Type B pancreatic cell (in vitro differentiated cells): Measurements from ENCODE around the gene DDX3X. TPM values are rescaled to one million over a fixed set of nuclear protein-coding genes. Genes with fewer than 3 reads are reported as not detected.
A peak's percentile ranks its signal among the peaks of the same experiment; 100 is the strongest.

Experiments
- DNase-seq: peaks from one replicate; pipeline ENCODE4 v3.0.0; 2021; ENCODE audit warnings: mixed read lengths; ENCODE audit not compliant: unreplicated experiment; ENCODE audit errors: extremely low spot score
- H3K27ac Mint-ChIP-seq: 2 replicates; pipeline ENCODE4 v1.8.0; 2021; ENCODE audit warnings: mild to moderate bottlenecking, mixed read lengths
- H3K27me3 Mint-ChIP-seq: 2 replicates; pipeline ENCODE4 v1.8.0; 2021; ENCODE audit warnings: mixed read lengths
- H3K36me3 Mint-ChIP-seq: 2 replicates; pipeline ENCODE4 v1.8.0; 2021; ENCODE audit warnings: mixed read lengths
- H3K4me1 Mint-ChIP-seq: one replicate; pipeline ENCODE4 v1.8.0; 2021; ENCODE audit warnings: mixed read lengths; ENCODE audit not compliant: unreplicated experiment
- H3K4me3 Mint-ChIP-seq: 2 replicates; pipeline ENCODE4 v1.8.0; 2021; ENCODE audit warnings: mild to moderate bottlenecking, mixed read lengths
- H3K9me3 Mint-ChIP-seq: 2 replicates; pipeline ENCODE4 v1.8.0; 2021; ENCODE audit warnings: mixed read lengths
- total RNA-seq: library from RNA; stranded (reverse); gene quantifications from 2 replicates; pipeline ENCODE4 v1.2.1, GENCODE V29; 2021; ENCODE audit warnings: low replicate concordance
- TF ChIP-seq, protein P1 (sequence below): fragments of 200-600 bp; sonication (generic); conservative IDR thresholded peaks from 2 replicates; pipeline ENCODE4 v1.5.0; 2021; ENCODE audit warnings: antibody characterized with exemption, mild to moderate bottlenecking

The DDX3X gene
- total RNA-seq, 1 donor from 2014 or later: 255 TPM

DNA sequence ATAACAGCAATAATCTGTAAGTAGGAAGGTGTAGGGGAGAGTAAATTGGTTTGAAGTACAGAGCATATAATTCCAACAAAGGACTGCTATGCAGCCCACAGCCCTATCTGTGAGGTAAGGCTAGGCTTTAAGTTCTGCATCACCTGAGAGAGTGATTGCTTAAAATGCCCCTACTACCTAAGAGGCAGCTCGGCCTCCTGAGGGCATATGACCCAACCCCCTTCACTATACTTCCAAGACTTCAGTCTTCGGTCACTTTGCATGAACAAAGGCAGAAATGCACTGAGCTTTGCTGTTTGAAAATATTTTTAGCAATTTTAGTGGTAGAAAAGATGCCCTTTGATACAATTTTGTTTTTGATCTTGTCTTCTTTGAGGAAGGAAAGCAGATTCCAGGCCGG lies 4.9 kb upstream of the DDX3X start:
- no peaks in the 10 kb centered on the region for H3K9me3 Mint-ChIP-seq
- no peak overlapping the region for H3K4me3 Mint-ChIP-seq
- H3K27me3 Mint-ChIP-seq: no peaks in the 10 kb centered on the region
- H3K4me1 Mint-ChIP-seq: no peaks in the 10 kb centered on the region
- TF ChIP-seq, protein P1, sequence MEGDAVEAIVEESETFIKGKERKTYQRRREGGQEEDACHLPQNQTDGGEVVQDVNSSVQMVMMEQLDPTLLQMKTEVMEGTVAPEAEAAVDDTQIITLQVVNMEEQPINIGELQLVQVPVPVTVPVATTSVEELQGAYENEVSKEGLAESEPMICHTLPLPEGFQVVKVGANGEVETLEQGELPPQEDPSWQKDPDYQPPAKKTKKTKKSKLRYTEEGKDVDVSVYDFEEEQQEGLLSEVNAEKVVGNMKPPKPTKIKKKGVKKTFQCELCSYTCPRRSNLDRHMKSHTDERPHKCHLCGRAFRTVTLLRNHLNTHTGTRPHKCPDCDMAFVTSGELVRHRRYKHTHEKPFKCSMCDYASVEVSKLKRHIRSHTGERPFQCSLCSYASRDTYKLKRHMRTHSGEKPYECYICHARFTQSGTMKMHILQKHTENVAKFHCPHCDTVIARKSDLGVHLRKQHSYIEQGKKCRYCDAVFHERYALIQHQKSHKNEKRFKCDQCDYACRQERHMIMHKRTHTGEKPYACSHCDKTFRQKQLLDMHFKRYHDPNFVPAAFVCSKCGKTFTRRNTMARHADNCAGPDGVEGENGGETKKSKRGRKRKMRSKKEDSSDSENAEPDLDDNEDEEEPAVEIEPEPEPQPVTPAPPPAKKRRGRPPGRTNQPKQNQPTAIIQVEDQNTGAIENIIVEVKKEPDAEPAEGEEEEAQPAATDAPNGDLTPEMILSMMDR: no peak
- H3K27ac Mint-ChIP-seq: no peak overlapping the region
- DNase-seq: no peak
- no peaks in the 10 kb centered on the region for H3K36me3 Mint-ChIP-seq

DNA sequence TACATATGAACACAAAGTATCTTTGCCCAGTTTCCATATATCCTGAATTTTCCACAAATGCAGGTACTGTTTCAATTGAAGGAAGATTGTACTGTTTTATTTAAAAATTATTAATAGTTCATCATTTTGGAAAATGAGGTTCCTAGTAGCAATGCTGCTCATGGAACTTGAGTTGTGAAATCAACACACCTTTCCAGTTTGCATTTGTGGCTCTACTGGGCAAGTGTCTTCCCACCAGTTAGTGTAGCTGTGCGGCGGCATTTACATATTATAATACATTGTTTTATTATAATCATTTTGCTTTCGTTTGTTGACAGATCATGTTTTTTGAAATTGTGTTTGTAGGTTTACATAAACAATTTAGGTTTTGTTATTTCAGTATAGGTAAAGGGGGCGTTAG lies 2.0 kb upstream of the DDX3X start:
- no peak for DNase-seq
- Mint-ChIP-seq H3K4me3 (peak overlapping the region; percentile 93), H3K27me3 (no peaks in the 10 kb centered on the region), H3K4me1 (no peaks in the 10 kb centered on the region), H3K27ac (peak overlapping the region; percentile 100), H3K36me3 (peaks cover under 1% of the 10 kb centered on the region), H3K9me3 (no peaks in the 10 kb centered on the region)
- TF ChIP-seq, protein P1: no peak

DNA sequence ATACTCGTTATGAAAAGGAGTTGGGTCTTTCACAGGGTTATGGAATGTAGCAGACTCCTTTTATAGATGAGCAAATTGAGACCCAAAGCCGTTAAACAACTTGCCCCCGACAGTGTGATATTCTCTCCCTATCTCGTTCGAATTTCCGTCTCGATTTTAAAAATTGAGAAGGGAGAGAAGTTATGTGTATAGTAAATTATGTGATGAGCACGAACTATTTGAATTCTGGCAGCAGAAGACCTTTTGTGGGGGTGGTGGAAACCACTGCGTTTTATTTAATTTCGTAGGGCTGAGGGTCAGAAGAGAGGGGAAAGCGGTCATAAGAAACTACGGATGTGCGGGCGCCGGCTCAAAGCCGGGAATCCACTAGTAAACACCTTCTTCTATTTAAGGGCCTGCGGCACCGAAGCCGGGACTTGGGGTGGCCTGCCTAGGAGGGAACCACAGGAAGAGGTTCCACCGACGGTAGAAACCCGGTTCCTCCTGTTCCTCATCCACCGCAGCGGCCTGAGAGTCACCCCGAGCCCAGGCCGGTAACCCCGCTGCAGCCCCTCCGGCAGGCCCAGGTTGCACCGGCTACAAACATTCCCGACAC lies 1.5 kb upstream of the DDX3X start:
- no peaks in the 10 kb centered on the region for H3K9me3 Mint-ChIP-seq
- peak overlapping the region; percentile 100 for H3K27ac Mint-ChIP-seq
- no peak for DNase-seq

DNA sequence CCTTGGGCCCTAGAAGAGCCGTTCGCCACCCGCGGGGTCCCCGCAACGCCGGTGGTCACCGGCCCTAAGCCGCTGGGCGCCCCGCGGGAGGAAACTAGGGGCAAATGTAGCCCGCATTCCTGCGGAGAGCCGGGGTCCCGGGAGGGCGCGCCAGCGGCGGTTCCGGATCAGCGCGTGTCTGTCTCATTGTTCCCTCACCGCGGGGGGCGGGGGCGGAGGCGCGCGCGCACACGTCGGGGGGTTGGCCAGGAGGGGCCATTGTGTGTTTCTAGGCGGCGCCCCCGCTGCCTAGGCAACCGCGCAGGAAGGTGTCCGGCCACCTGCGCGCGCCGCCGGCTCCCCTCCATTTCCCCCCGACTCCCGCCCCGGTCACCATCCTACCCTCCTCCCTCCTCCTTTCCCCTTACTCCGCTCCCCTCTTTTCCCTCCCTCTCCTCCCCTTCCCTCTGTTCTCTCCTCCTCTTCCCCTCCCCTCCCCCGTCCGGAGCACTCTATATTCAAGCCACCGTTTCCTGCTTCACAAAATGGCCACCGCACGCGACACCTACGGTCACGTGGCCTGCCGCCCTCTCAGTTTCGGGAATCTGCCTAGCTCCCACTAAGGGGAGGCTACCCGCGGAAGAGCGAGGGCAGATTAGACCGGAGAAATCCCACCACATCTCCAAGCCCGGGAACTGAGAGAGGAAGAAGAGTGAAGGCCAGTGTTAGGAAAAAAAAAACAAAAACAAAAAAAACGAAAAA lies 789 bp upstream of the DDX3X start:
- H3K36me3 Mint-ChIP-seq: peaks cover 4% of the 10 kb centered on the region
- no peaks in the 10 kb centered on the region for H3K4me1 Mint-ChIP-seq
- H3K4me3 Mint-ChIP-seq: peak overlapping the region; percentile 93
- peak overlapping the region; percentile 100 for H3K27ac Mint-ChIP-seq
- DNase-seq: peak; percentile 88
- H3K27me3 Mint-ChIP-seq: no peaks in the 10 kb centered on the region
- TF ChIP-seq, protein P1: no peak
- no peaks in the 10 kb centered on the region for H3K9me3 Mint-ChIP-seq

More for the DNA sequence above, 1.5 kb upstream of the DDX3X start:
- Mint-ChIP-seq H3K4me1 (no peaks in the 10 kb centered on the region), H3K4me3 (peak overlapping the region; percentile 93), H3K36me3 (peaks cover 4% of the 10 kb centered on the region), H3K27me3 (no peaks in the 10 kb centered on the region)
- TF ChIP-seq, protein P1: no peak

DNA sequence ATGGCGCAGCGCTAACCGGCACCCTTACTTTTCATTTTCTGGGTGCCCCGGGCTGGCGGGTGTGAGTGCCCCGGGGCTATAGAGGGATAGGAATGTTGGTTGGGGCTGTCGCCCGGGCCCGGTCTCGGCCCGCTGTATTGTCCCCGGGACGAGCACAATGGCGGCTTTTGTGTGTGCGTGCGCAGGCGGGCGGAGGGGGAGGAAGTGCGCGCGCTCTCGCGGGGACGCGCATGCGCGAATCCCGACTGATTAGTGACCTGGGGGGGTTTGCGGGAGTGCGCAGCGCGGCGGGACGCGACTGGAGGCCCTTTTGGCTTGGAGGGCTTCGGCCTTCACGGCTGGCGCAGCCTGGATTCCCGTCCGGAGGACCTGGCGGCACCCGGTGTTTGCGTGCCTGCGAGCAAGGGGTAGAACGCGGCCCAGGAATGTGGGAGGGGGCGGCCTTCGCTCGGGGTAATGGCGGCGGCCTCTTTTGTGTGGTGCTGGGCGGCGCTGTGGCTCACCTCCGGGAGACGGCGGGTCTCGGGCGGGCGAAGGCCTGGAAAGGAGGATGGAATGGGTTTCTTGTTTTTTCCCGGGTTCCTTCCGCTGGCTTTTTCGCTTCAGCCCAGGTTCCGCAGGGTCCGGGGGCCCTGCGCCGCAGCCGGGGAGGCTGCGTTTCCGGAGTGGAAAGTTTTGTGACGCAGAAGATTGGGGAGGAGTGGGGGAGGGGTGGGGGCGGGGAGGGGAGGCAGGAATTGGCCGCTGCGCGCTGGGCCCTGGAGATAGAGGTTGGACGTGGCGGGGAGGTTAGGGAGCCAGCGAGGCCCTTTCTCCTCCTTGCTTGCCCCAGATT lies 618 bp downstream of the DDX3X start:
- Mint-ChIP-seq H3K27ac (peak overlapping the region; percentile 100), H3K27me3 (no peaks in the 10 kb centered on the region), H3K4me3 (peak overlapping the region; percentile 93), H3K9me3 (no peaks in the 10 kb centered on the region), H3K4me1 (peaks cover 3% of the 10 kb centered on the region), H3K36me3 (peaks cover 12% of the 10 kb centered on the region)
- TF ChIP-seq, protein P1: no peak
- DNase-seq: peak; percentile 81
